ENCODE results near the gene TTC28. TPM values are rescaled to one million over a fixed set of nuclear protein-coding genes. Genes with fewer than 3 reads are reported as not detected.
"Not testable (repeated sequence)": the region's sequence is repeated elsewhere in the genome, so short reads cannot be mapped to it uniquely, and the experiment has no call there.

The TTC28 gene
- total RNA-seq, 1 donor from 2014 or later, result 3.2 TPM

GRCh38 chr22:28060594-28060993 lies 619.0 kb downstream of the TTC28 start:
- DNase-seq (ENCODE audit: low read depth), result not testable (repeated sequence)

GRCh38 chr22:28058036-28058435 lies 621.6 kb downstream of the TTC28 start:
- no peak for DNase-seq (ENCODE audit: low read depth)

- no peak for DNase-seq (ENCODE audit: low read depth)
These were observed 624.8 kb downstream of the TTC28 start for GRCh38 chr22:28054819-28055208.

GRCh38 chr22:28053896-28054818 lies 625.5 kb downstream of the TTC28 start:
- no peak for DNase-seq (ENCODE audit: low read depth)

- no peak for DNase-seq (ENCODE audit: low read depth)
These were observed 626.8 kb downstream of the TTC28 start for GRCh38 chr22:28052825-28053269.

- peak; percentile 74 for DNase-seq (ENCODE audit: low read depth)
These were observed 627.8 kb downstream of the TTC28 start for GRCh38 chr22:28051787-28052356.

- no peak for DNase-seq (ENCODE audit: low read depth)
These were observed 628.4 kb downstream of the TTC28 start for GRCh38 chr22:28051091-28051786.

- no peak for DNase-seq (ENCODE audit: low read depth)
These were observed 631.1 kb downstream of the TTC28 start for GRCh38 chr22:28048529-28048928.

- DNase-seq (ENCODE audit: low read depth), result no peak
These were observed 631.9 kb downstream of the TTC28 start for GRCh38 chr22:28047740-28048139.

- no peak for DNase-seq (ENCODE audit: low read depth)
These were observed 633.5 kb downstream of the TTC28 start for GRCh38 chr22:28046100-28046499.

- no peak for DNase-seq (ENCODE audit: low read depth)
These were observed 635.0 kb downstream of the TTC28 start for GRCh38 chr22:28044546-28045173.

GRCh38 chr22:28043266-28043665 lies 636.4 kb downstream of the TTC28 start:
- DNase-seq (ENCODE audit: low read depth), result no peak

GRCh38 chr22:28034760-28035401 lies 644.8 kb downstream of the TTC28 start:
- peak; percentile 89 for DNase-seq (ENCODE audit: low read depth)

- DNase-seq (ENCODE audit: low read depth), result no peak
These were observed 645.4 kb downstream of the TTC28 start for GRCh38 chr22:28034145-28034759.

- no peak for DNase-seq (ENCODE audit: low read depth)
These were observed 646.8 kb downstream of the TTC28 start for GRCh38 chr22:28032861-28033260.

GRCh38 chr22:28031383-28031922 lies 648.2 kb downstream of the TTC28 start:
- no peak for DNase-seq (ENCODE audit: low read depth)

GRCh38 chr22:28030473-28030872 lies 649.2 kb downstream of the TTC28 start:
- no peak for DNase-seq (ENCODE audit: low read depth)

GRCh38 chr22:28029956-28030355 lies 649.7 kb downstream of the TTC28 start:
- DNase-seq (ENCODE audit: low read depth), result no peak

GRCh38 chr22:28029201-28029948 lies 650.3 kb downstream of the TTC28 start:
- DNase-seq (ENCODE audit: low read depth), result peak; percentile 58
